Thoracic aorta (tissue), 2 donors: ENCODE data around the gene C9orf50. TPM values are rescaled to one million over a fixed set of nuclear protein-coding genes. Genes with fewer than 3 reads are reported as not detected.
A peak's percentile ranks its signal among the peaks of the same experiment; 100 is the strongest.

Experiments
- ATAC-seq: fragments of 150-250 bp; one replicate; pipeline ENCODE4 v1.8.0; 2017; ENCODE audit warnings: low read depth; ENCODE audit not compliant: insufficient number of reproducible peaks, low FRiP score
- DNase-seq: peaks from one replicate; pipeline ENCODE4 v3.0.0-alpha.2; 2020; ENCODE audit warnings: low spot score
- H3K27ac ChIP-seq, 2 donors: fragments of 200-600 bp; sonication (generic); 1 replicate in 1 of 2; 2 replicates in 1 of 2; pipeline ENCODE4 v1.5.1; 2016; ENCODE audit warnings: mild to moderate bottlenecking in 2 of 2, moderate library complexity in 2 of 2
- H3K27me3 ChIP-seq: fragments of 200-600 bp; sonication (generic); replicated peaks from 2 replicates; pipeline ENCODE4 v1.6.0; 2016; ENCODE audit warnings: mild to moderate bottlenecking; ENCODE audit not compliant: insufficient read depth
- H3K36me3 ChIP-seq: fragments of 200-600 bp; sonication (generic); one replicate; pipeline ENCODE4 v1.5.1; 2016
- H3K4me1 ChIP-seq, 2 donors: fragments of 200-600 bp; sonication (generic); 1 replicate in 1 of 2; 2 replicates in 1 of 2; pipeline versions ENCODE4 v1.5.1 to v1.6.0; 2016; ENCODE audit warnings: low read depth in 2 of 2, mild to moderate bottlenecking in 1 of 2; ENCODE audit not compliant: control insufficient read depth in 1 of 2
- H3K4me3 ChIP-seq: fragments of 200-600 bp; sonication (generic); 2 replicates; pipeline ENCODE4 v1.5.1; 2016; ENCODE audit warnings: mild to moderate bottlenecking
- H3K9me3 ChIP-seq: fragments of 200-600 bp; sonication (generic); 2 replicates; pipeline ENCODE4 v1.5.1; 2016
- total RNA-seq, 2 donors: library from RNA; depleted of rRNA; stranded (reverse); fragments of >200 nt; gene quantifications; one replicate each; pipeline versions ENCODE4 v1.1.0 to v1.2.3, GENCODE V29; 2016
- TF ChIP-seq, protein P1 (sequence below): fragments of 200-600 bp; sonication (generic); IDR thresholded peaks from one replicate; pipeline ENCODE4 v1.5.1; 2019; ENCODE audit warnings: antibody characterized with exemption

The C9orf50 gene
- total RNA-seq, 2 donors from 2014 or later: not detected

- TF ChIP-seq, protein P1, sequence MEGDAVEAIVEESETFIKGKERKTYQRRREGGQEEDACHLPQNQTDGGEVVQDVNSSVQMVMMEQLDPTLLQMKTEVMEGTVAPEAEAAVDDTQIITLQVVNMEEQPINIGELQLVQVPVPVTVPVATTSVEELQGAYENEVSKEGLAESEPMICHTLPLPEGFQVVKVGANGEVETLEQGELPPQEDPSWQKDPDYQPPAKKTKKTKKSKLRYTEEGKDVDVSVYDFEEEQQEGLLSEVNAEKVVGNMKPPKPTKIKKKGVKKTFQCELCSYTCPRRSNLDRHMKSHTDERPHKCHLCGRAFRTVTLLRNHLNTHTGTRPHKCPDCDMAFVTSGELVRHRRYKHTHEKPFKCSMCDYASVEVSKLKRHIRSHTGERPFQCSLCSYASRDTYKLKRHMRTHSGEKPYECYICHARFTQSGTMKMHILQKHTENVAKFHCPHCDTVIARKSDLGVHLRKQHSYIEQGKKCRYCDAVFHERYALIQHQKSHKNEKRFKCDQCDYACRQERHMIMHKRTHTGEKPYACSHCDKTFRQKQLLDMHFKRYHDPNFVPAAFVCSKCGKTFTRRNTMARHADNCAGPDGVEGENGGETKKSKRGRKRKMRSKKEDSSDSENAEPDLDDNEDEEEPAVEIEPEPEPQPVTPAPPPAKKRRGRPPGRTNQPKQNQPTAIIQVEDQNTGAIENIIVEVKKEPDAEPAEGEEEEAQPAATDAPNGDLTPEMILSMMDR: no peak
- H3K36me3 ChIP-seq: no peaks in the 10 kb centered on the region
- ATAC-seq: no peak
- H3K27me3 ChIP-seq: no peaks in the 10 kb centered on the region
- no peak overlapping the region for H3K4me3 ChIP-seq
- no peak for DNase-seq
- peaks cover 8 to 12% of the 10 kb centered on the region in 2 donors for H3K4me1 ChIP-seq
- no peak overlapping the region for H3K27ac ChIP-seq
- H3K9me3 ChIP-seq: no peaks in the 10 kb centered on the region
Observed at GRCh38 chr9:129580211-129580915, 40.5 kb downstream of the C9orf50 start.

GRCh38 chr9:129579294-129579693, 41.6 kb downstream of the C9orf50 start:
- peaks cover 6 to 9% of the 10 kb centered on the region in 2 donors for H3K4me1 ChIP-seq
- ATAC-seq (no peak), DNase-seq (no peak)
- no peaks in the 10 kb centered on the region for H3K36me3 ChIP-seq
- H3K4me3 ChIP-seq: no peak overlapping the region
- H3K27ac ChIP-seq: no peak overlapping the region
- H3K27me3 ChIP-seq: no peaks in the 10 kb centered on the region
- TF ChIP-seq, protein P1: no peak
- H3K9me3 ChIP-seq: no peaks in the 10 kb centered on the region

DNA sequence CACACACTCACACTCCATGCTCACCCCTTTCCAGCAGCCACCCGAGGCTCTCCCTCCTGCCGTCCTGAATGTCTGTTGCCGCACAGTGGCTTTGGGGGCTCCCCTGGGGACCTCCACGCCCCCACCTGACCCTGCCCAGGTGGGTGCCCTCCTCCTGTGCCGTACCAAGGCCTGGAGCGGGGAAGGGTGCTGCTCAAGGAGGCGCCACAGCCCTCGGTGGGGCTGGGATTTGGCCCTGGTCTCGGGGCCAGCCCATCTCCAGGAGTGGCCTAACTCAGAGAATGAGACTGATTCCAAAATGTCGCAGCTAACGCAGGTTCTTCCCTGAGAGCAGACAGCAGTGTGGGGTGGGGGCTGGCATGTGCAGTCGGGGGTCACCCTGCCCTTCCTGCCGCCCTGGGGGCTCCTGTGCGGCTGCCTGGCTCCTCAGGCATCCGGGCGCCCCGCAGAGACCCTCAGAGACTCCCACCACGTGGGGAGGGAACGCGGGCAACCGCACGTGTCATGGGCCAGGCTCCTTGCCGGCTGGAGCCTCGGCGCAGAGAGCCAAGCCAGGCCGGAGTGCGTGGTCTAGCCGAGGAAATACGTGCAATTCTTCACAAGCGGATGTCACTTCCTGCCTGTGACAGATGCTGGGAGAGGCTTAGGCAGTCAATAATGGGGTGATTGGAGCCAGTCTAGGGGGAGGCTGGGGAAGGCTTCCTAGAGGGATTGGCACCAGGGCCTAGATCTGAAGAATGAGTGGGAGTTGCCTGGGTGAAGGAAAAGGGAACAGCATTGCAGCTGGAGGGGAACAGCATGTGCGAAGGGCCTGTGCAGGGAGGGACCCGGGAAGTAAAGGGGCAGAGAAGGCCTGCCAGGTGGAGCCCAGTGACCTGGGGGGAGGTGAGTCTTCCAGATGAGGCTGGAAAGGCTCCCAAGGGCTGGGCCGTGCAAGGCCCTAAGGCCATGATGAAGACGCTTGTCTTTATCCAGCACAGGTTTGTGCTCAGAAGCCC, 44.1 kb downstream of the C9orf50 start:
- no peak for ATAC-seq
- TF ChIP-seq, protein P1: no peak
- H3K27me3 ChIP-seq: no peaks in the 10 kb centered on the region
- H3K4me1 ChIP-seq: peaks cover 4 to 7% of the 10 kb centered on the region in 2 donors
- no peak overlapping the region for H3K4me3 ChIP-seq
- no peak for DNase-seq
- H3K36me3 ChIP-seq: no peaks in the 10 kb centered on the region
- H3K27ac ChIP-seq: peak overlapping the region; percentile 47 to 74
- H3K9me3 ChIP-seq: no peaks in the 10 kb centered on the region

GRCh38 chr9:129575818-129576217, 45.1 kb downstream of the C9orf50 start:
- H3K4me3 ChIP-seq: no peak overlapping the region
- H3K27me3 ChIP-seq: no peaks in the 10 kb centered on the region
- DNase-seq: no peak
- peaks cover 9 to 13% of the 10 kb centered on the region in 2 donors for H3K4me1 ChIP-seq
- H3K9me3 ChIP-seq: no peaks in the 10 kb centered on the region
- peak overlapping the region in 1 of 2 donors; percentile 21 for H3K27ac ChIP-seq
- TF ChIP-seq, protein P1: no peak
- H3K36me3 ChIP-seq: no peaks in the 10 kb centered on the region
- ATAC-seq: no peak
